ENCODE results near the gene DDX1.
"Not testable (repeated sequence)": the region's sequence is repeated elsewhere in the genome, so short reads cannot be mapped to it uniquely, and the experiment has no call there.

DNA sequence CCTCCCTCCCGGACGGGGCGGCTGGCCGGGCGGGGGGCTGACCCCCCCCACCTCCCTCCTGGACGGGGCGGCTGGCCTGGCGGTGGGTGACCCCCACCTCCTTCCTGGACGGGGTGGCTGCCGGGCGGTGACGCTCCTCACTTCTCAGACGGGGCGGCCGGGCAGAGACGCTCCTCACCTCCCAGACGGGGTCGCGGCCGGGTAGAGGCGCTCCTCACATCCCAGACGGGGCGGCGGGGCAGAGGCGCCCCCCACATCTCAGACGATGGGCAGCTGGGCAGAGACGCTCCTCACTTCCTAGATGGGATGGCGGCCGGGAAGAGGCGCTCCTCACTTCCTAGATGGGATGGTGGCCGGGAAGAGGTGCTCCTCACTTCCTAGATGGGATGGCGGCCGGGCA lies 20.4 kb downstream of the DDX1 start:
- TF ChIP-seq, protein P1, sequence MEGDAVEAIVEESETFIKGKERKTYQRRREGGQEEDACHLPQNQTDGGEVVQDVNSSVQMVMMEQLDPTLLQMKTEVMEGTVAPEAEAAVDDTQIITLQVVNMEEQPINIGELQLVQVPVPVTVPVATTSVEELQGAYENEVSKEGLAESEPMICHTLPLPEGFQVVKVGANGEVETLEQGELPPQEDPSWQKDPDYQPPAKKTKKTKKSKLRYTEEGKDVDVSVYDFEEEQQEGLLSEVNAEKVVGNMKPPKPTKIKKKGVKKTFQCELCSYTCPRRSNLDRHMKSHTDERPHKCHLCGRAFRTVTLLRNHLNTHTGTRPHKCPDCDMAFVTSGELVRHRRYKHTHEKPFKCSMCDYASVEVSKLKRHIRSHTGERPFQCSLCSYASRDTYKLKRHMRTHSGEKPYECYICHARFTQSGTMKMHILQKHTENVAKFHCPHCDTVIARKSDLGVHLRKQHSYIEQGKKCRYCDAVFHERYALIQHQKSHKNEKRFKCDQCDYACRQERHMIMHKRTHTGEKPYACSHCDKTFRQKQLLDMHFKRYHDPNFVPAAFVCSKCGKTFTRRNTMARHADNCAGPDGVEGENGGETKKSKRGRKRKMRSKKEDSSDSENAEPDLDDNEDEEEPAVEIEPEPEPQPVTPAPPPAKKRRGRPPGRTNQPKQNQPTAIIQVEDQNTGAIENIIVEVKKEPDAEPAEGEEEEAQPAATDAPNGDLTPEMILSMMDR (conservative IDR thresholded peaks at IDR 0.05; ENCODE audit: low read depth in 2 of 2) = not testable (repeated sequence)
- not testable (repeated sequence) for TF ChIP-seq POLR2AphosphoS5 (IDR thresholded peaks at IDR 0.05; ENCODE audit: low read depth); EZH2phosphoT487 (IDR thresholded peaks at IDR 0.05; ENCODE audit: unreplicated experiment); EZH2 (IDR thresholded peaks at IDR 0.05; ENCODE audit: low read depth, unreplicated experiment); JUNB (IDR thresholded peaks at IDR 0.05; ENCODE audit: unreplicated experiment); CREB1 (CRISPR knock-in tag; IDR thresholded peaks at IDR 0.05; ENCODE audit: low read depth); NANOG (IDR thresholded peaks at IDR 0.05; ENCODE audit: borderline replicate concordance); STAT1 (IDR thresholded peaks at IDR 0.05; ENCODE audit: unreplicated experiment); ZNF114 (CRISPR knock-in tag; IDR thresholded peaks at IDR 0.05)
- TF ChIP-seq, protein P2, sequence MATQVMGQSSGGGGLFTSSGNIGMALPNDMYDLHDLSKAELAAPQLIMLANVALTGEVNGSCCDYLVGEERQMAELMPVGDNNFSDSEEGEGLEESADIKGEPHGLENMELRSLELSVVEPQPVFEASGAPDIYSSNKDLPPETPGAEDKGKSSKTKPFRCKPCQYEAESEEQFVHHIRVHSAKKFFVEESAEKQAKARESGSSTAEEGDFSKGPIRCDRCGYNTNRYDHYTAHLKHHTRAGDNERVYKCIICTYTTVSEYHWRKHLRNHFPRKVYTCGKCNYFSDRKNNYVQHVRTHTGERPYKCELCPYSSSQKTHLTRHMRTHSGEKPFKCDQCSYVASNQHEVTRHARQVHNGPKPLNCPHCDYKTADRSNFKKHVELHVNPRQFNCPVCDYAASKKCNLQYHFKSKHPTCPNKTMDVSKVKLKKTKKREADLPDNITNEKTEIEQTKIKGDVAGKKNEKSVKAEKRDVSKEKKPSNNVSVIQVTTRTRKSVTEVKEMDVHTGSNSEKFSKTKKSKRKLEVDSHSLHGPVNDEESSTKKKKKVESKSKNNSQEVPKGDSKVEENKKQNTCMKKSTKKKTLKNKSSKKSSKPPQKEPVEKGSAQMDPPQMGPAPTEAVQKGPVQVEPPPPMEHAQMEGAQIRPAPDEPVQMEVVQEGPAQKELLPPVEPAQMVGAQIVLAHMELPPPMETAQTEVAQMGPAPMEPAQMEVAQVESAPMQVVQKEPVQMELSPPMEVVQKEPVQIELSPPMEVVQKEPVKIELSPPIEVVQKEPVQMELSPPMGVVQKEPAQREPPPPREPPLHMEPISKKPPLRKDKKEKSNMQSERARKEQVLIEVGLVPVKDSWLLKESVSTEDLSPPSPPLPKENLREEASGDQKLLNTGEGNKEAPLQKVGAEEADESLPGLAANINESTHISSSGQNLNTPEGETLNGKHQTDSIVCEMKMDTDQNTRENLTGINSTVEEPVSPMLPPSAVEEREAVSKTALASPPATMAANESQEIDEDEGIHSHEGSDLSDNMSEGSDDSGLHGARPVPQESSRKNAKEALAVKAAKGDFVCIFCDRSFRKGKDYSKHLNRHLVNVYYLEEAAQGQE (IDR thresholded peaks at IDR 0.05; ENCODE audit: unreplicated experiment) = not testable (repeated sequence)

Measured in GM23338 (cell line).